OCI-LY7 (cell line): Measurements from ENCODE around the gene TRIM41. TPM values are rescaled to one million over a fixed set of nuclear protein-coding genes. Genes with fewer than 3 reads are reported as not detected.
A peak's percentile ranks its signal among the peaks of the same experiment; 100 is the strongest.

Experiments
- BruUV-seq: library from RNA; stranded (reverse); fragments of 400-500 nt; replicated peaks from 2 replicates; lab custom pipeline; 2021; lab: Mats Ljungman, UMichigan
- CTCF ChIA-PET: fragments of 300-600 bp; sonication (Branson Sonifier 250); formaldehyde crosslinking; loops from one replicate; lab custom pipeline; 2022; ENCODE audit warnings: antibody characterized with exemption; ENCODE audit not compliant: unreplicated experiment; lab: Charles Lee
- POLR2A ChIA-PET: fragments of 300-600 bp; sonication (Branson Sonifier 250); formaldehyde crosslinking; loops from one replicate; lab custom pipeline; 2022; ENCODE audit warnings: antibody characterized with exemption; lab: Charles Lee
- DNase-seq: peaks from one replicate; pipeline ENCODE4 v3.0.0-alpha.2; 2015; ENCODE audit warnings: low spot score
- H2AFZ ChIP-seq: fragments of 200-600 bp; sonication (generic), shearing (Covaris generic); 2 replicates; pipeline ENCODE4 v1.6.1; 2014; ENCODE audit warnings: mild to moderate bottlenecking, antibody characterized with exemption, low read length, moderate library complexity
- H3K27ac ChIP-seq: fragments of 200-600 bp; sonication (generic); 2 replicates; pipeline ENCODE4 v1.5.1; 2014; ENCODE audit warnings: mixed run types, low read depth, mild to moderate bottlenecking, moderate library complexity, low read length, inconsistent platforms; ENCODE audit not compliant: poor library complexity, severe bottlenecking
- H3K36me3 ChIP-seq: fragments of 200-600 bp; sonication (generic); 2 replicates; pipeline ENCODE4 v1.6.1; 2014; ENCODE audit warnings: mild to moderate bottlenecking, antibody characterized with exemption, low read length, moderate library complexity, mixed read lengths; ENCODE audit not compliant: insufficient read depth
- H3K4me1 ChIP-seq: fragments of 200-600 bp; sonication (generic); 2 replicates; pipeline ENCODE4 v1.5.1; 2014; ENCODE audit warnings: mild to moderate bottlenecking, low read length; ENCODE audit not compliant: insufficient read depth, poor library complexity, severe bottlenecking
- H3K4me2 ChIP-seq: fragments of 200-600 bp; sonication (generic); 2 replicates; pipeline ENCODE4 v1.6.1; 2014; ENCODE audit warnings: mild to moderate bottlenecking, low read length
- H3K4me3 ChIP-seq: fragments of 200-600 bp; sonication (generic); 2 replicates; pipeline ENCODE4 v1.5.1; 2014; ENCODE audit warnings: mild to moderate bottlenecking, low read depth, low read length; ENCODE audit not compliant: poor library complexity, severe bottlenecking
- H3K79me2 ChIP-seq: fragments of 200-600 bp; sonication (generic); 2 replicates; pipeline ENCODE4 v1.6.1; 2016; ENCODE audit warnings: low read depth, mild to moderate bottlenecking, low read length, moderate library complexity, mixed read lengths; ENCODE audit not compliant: insufficient read depth
- H3K9me2 ChIP-seq: fragments of 200-600 bp; sonication (generic); 2 replicates; pipeline ENCODE4 v1.6.1; 2016; ENCODE audit warnings: mild to moderate bottlenecking, low read length, mixed read lengths; ENCODE audit not compliant: insufficient read depth
- H3K9me3 ChIP-seq: fragments of 200-600 bp; sonication (generic); 2 replicates; pipeline ENCODE4 v1.6.1; 2014; ENCODE audit warnings: mild to moderate bottlenecking, mixed run types, low read length, mixed read lengths
- H4K20me1 ChIP-seq: fragments of 200-600 bp; sonication (generic); 2 replicates; pipeline ENCODE4 v1.6.1; 2014; ENCODE audit warnings: mild to moderate bottlenecking, antibody characterized with exemption, low read length, moderate library complexity, mixed read lengths; ENCODE audit not compliant: insufficient read depth
- CTCF ChIP-seq: fragments of 200-600 bp; sonication (generic); conservative IDR thresholded peaks from 2 replicates; pipeline ENCODE4 v1.5.1; 2014; ENCODE audit warnings: mild to moderate bottlenecking, antibody characterized with exemption, low read length, moderate library complexity, mixed read lengths
- EZH2phosphoT487 ChIP-seq: fragments of 200-600 bp; sonication (generic); IDR thresholded peaks from 2 replicates; pipeline ENCODE4 v1.6.1; 2018; ENCODE audit warnings: low read depth, borderline replicate concordance, mild to moderate bottlenecking, mixed run types, antibody characterized with exemption, low read length, moderate library complexity, mixed read lengths
- intact Hi-C: fragments of 100-400 bp; cut with micrococcal nuclease; formaldehyde crosslinking; loops from one replicate; pipeline ENCODE4 v1.10.0; 2022; ENCODE audit not compliant: unreplicated experiment
- total RNA-seq, 2 experiments: library from RNA; depleted of rRNA in 1 of 2; stranded (reverse); fragments of >200 nt in 1 of 2; shearing (Covaris generic) in 1 of 2; gene quantifications; 2 replicates each; pipeline ENCODE4 v1.2.3, GENCODE V29; 2014 to 2022

Gene TRIM41
- total RNA-seq, 2 experiments from 2014 or later, result 30.2 to 73.4 TPM

DNA sequence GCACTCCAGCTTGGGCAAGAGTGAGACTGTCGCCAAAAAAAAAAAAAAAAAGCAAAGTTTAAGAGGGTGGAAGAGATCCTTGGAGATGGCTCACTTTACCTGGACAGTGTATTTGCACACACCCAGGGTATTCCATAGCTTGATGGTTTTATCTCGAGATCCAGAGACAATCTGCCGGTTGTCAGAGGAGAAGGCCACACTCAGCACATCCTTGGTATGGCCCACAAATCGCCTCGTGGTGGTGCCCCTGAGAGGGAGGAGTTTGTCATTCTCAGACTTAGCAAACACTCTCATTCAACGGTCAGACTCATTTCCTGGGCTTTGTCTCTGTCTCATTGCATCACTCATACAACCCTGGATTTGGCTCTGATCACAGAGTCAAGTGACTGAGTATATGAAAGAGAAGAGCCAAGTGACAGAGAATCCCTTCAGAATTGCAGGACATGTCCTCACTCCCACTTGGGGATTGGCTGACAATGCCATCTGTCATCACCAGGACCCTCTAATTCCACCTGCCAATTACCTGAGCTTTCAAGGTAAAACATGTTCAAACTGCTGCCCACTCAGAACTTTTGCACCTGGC lies 18.4 kb downstream of the TRIM41 start:
- Histone ChIP-seq H3K4me1 (peaks cover 32% of the 10 kb centered on the region), H2AFZ (no peak overlapping the region), H4K20me1 (peaks cover 50% of the 10 kb centered on the region), H3K4me2 (peak overlapping the region; percentile 98), H3K9me3 (no peaks in the 10 kb centered on the region), H3K9me2 (no peaks in the 10 kb centered on the region), H3K27ac (peak overlapping the region; percentile 89), H3K4me3 (peak overlapping the region; percentile 89), H3K79me2 (peaks cover 76% of the 10 kb centered on the region), H3K36me3 (peaks cover 71% of the 10 kb centered on the region)
- intact Hi-C loops, result no loop called here
- POLR2A ChIA-PET, result interaction anchor here (0.6 to 1.0 kb wide), 6 partner anchors 8 to 444 kb away, joined by 3 to 7 read pairs (median 4); no protein-coding TSS in a partner anchor
- CTCF ChIA-PET, result no interaction called here
- BruUV-seq, result no TSS peak
- TF ChIP-seq CTCF (peak; percentile 30; the same call in 1 of the 2 replicates), EZH2phosphoT487 (no peak)
- DNase-seq, result peak; percentile 73

GRCh38 chr5:181242031-181242451 lies 19.0 kb downstream of the TRIM41 start:
- peaks cover 50% of the 10 kb centered on the region for H4K20me1 ChIP-seq
- no peaks in the 10 kb centered on the region for H3K9me2 ChIP-seq
- peak overlapping the region; percentile 89 for H3K27ac ChIP-seq
- H3K4me3 ChIP-seq, result peak overlapping the region; percentile 89
- peak overlapping the region; percentile 98 for H3K4me2 ChIP-seq
- H3K79me2 ChIP-seq, result peaks cover 82% of the 10 kb centered on the region
- CTCF ChIA-PET, result no interaction called here
- H3K9me3 ChIP-seq, result no peaks in the 10 kb centered on the region
- no peak for DNase-seq
- no TSS peak for BruUV-seq
- intact Hi-C loops, result no loop called here
- POLR2A ChIA-PET, result interaction anchor here (0.6 kb wide), 1 partner anchor 20 kb away, joined by 4 read pairs; no protein-coding TSS in a partner anchor
- H3K36me3 ChIP-seq, result peaks cover 66% of the 10 kb centered on the region
- peaks cover 38% of the 10 kb centered on the region for H3K4me1 ChIP-seq
- TF ChIP-seq EZH2phosphoT487 (no peak), CTCF (no peak)
- H2AFZ ChIP-seq, result no peak overlapping the region

DNA sequence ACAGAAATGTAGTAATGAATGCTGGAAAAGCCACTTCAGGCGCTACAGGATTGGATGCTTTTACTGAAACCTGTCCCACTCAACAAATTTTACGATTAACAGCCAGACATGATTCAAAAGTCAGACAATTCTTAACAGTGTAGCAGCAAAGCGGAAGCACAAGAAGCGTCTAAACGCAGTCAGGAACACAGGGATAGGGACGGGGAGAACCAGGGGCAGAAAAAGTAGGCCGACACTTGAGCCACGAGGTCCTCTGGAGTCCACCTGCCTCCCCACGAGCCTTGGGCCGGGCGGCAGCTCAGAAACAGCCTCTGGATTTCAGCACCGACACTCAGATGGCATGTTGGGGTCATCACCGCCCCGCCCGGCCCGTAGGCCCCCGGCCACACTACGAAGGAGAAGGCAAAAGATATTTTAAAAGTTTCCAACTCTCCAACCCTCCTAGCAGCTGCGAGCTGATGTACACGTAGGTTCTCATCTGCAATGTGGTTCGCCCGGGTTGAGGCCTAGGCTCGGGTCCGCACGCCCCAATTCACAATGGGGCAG lies 20.0 kb downstream of the TRIM41 start:
- CTCF ChIA-PET, result no interaction called here
- DNase-seq, result peak; percentile 43
- Histone ChIP-seq H3K36me3 (peaks cover 55% of the 10 kb centered on the region), H3K79me2 (peaks cover 88% of the 10 kb centered on the region), H3K4me2 (peak overlapping the region; percentile 98), H3K9me3 (no peaks in the 10 kb centered on the region), H3K4me1 (peaks cover 47% of the 10 kb centered on the region), H3K9me2 (no peaks in the 10 kb centered on the region), H3K27ac (peak overlapping the region; percentile 89), H2AFZ (no peak overlapping the region), H4K20me1 (peaks cover 41% of the 10 kb centered on the region), H3K4me3 (peak overlapping the region; percentile 89)
- intact Hi-C loops, result loop anchor here (1.0 kb wide), 1 partner anchor 20 kb away; the partner anchor contains the start of gene TRIM41
- TSS peak; percentile 66 for BruUV-seq
- POLR2A ChIA-PET, result interaction anchor here (0.7 to 1.4 kb wide), 3 partner anchors 14 to 435 kb away, joined by 3 to 7 read pairs (median 3); no protein-coding TSS in a partner anchor
- TF ChIP-seq EZH2phosphoT487 (no peak), CTCF (no peak)
